ENCODE results near the gene SAE1. TPM values are rescaled to one million over a fixed set of nuclear protein-coding genes. Genes with fewer than 3 reads are reported as not detected.
"Not testable (repeated sequence)": the region's sequence is repeated elsewhere in the genome, so short reads cannot be mapped to it uniquely, and the experiment has no call there.

SAE1 gene
- total RNA-seq, 1 donor from 2014 or later, result 96.6 TPM

DNA sequence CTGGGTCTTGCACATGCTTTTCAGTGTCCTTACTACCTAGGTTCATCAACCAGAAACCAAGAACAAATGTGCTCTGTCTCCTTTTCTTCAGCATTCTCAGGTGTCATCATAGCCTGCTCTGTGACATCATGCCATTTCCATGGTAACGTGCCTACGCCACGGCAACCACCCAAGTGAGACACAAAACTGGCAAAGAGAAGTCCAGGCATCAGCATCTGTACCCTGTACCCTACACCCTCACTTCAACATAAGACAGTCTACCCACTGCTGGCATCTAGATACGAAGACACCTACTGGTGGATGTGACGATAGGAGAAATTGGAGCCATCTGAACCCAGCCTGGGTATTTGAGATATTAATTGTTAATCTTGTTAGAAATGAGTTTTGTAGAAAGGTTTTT, 30.3 kb upstream of the SAE1 start:
- no peaks in the 10 kb centered on the region for H3K9me3 Mint-ChIP-seq (ENCODE audit: unreplicated experiment)
- no peaks in the 10 kb centered on the region for H3K27me3 Mint-ChIP-seq (ENCODE audit: unreplicated experiment)
- H3K4me3 Mint-ChIP-seq (ENCODE audit: unreplicated experiment), result no peak overlapping the region
- peaks cover 43% of the 10 kb centered on the region for H3K4me1 Mint-ChIP-seq (ENCODE audit: unreplicated experiment)
- H3K27ac Mint-ChIP-seq (ENCODE audit: unreplicated experiment), result peak overlapping the region; percentile 23
- peaks cover 4% of the 10 kb centered on the region for H3K36me3 Mint-ChIP-seq (ENCODE audit: unreplicated experiment)
- no peak for DNase-seq (ENCODE audit: extremely low spot score, unreplicated experiment)
- TF ChIP-seq, protein P1, sequence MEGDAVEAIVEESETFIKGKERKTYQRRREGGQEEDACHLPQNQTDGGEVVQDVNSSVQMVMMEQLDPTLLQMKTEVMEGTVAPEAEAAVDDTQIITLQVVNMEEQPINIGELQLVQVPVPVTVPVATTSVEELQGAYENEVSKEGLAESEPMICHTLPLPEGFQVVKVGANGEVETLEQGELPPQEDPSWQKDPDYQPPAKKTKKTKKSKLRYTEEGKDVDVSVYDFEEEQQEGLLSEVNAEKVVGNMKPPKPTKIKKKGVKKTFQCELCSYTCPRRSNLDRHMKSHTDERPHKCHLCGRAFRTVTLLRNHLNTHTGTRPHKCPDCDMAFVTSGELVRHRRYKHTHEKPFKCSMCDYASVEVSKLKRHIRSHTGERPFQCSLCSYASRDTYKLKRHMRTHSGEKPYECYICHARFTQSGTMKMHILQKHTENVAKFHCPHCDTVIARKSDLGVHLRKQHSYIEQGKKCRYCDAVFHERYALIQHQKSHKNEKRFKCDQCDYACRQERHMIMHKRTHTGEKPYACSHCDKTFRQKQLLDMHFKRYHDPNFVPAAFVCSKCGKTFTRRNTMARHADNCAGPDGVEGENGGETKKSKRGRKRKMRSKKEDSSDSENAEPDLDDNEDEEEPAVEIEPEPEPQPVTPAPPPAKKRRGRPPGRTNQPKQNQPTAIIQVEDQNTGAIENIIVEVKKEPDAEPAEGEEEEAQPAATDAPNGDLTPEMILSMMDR (IDR thresholded peaks at IDR 0.05), result no peak

GRCh38 chr19:47101116-47101515, 29.5 kb upstream of the SAE1 start:
- not testable (repeated sequence) for H3K36me3 Mint-ChIP-seq (ENCODE audit: unreplicated experiment); H3K27ac Mint-ChIP-seq (ENCODE audit: unreplicated experiment); DNase-seq (ENCODE audit: extremely low spot score, unreplicated experiment); H3K27me3 Mint-ChIP-seq (ENCODE audit: unreplicated experiment); H3K4me3 Mint-ChIP-seq (ENCODE audit: unreplicated experiment); H3K9me3 Mint-ChIP-seq (ENCODE audit: unreplicated experiment)
- peaks cover 35% of the 10 kb centered on the region for H3K4me1 Mint-ChIP-seq (ENCODE audit: unreplicated experiment)

GRCh38 chr19:47102346-47103060, 28.1 kb upstream of the SAE1 start:
- no peaks in the 10 kb centered on the region for H3K9me3 Mint-ChIP-seq (ENCODE audit: unreplicated experiment)
- H3K27ac Mint-ChIP-seq (ENCODE audit: unreplicated experiment), result peak overlapping the region; percentile 80

DNA sequence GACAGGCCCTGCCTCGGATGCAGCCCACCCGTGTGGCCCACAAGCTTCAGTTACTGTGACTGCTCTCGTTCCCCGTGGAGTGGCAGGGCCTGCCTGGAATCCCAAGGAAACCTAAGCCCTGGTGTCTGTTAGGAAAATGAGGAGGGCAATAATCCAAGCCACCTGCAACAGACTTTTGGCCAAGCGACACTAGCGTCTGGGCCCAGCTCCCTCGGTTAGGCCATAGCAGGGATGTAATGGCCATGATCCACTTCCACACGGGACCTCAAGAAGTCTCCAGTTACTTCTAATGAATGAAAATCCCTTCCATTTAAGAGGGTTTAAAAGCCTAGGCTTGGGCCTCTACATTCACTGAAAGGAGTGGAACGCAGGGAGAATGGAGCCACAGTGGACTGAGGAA, 26.0 kb upstream of the SAE1 start:
- no peaks in the 10 kb centered on the region for H3K9me3 Mint-ChIP-seq (ENCODE audit: unreplicated experiment)
- no peak overlapping the region for H3K4me3 Mint-ChIP-seq (ENCODE audit: unreplicated experiment)
- peaks cover 53% of the 10 kb centered on the region for H3K4me1 Mint-ChIP-seq (ENCODE audit: unreplicated experiment)
- H3K27me3 Mint-ChIP-seq (ENCODE audit: unreplicated experiment), result no peaks in the 10 kb centered on the region
- DNase-seq (ENCODE audit: extremely low spot score, unreplicated experiment), result no peak
- peaks cover 11% of the 10 kb centered on the region for H3K36me3 Mint-ChIP-seq (ENCODE audit: unreplicated experiment)
- H3K27ac Mint-ChIP-seq (ENCODE audit: unreplicated experiment), result no peak overlapping the region
- TF ChIP-seq, protein P1 (IDR thresholded peaks at IDR 0.05), result no peak

More at GRCh38 chr19:47102346-47103060, 28.1 kb upstream of the SAE1 start:
- Mint-ChIP-seq H3K27me3 (ENCODE audit: unreplicated experiment) (no peaks in the 10 kb centered on the region), H3K36me3 (ENCODE audit: unreplicated experiment) (peaks cover 6% of the 10 kb centered on the region), H3K4me1 (ENCODE audit: unreplicated experiment) (peaks cover 37% of the 10 kb centered on the region), H3K4me3 (ENCODE audit: unreplicated experiment) (no peak overlapping the region)
- TF ChIP-seq, protein P1 (IDR thresholded peaks at IDR 0.05), result no peak
- no peak for DNase-seq (ENCODE audit: extremely low spot score, unreplicated experiment)

GRCh38 chr19:47105874-47106273, 24.8 kb upstream of the SAE1 start:
- TF ChIP-seq, protein P1 (IDR thresholded peaks at IDR 0.05), result no peak
- Mint-ChIP-seq H3K9me3 (ENCODE audit: unreplicated experiment) (no peaks in the 10 kb centered on the region), H3K4me1 (ENCODE audit: unreplicated experiment) (peaks cover 57% of the 10 kb centered on the region), H3K4me3 (ENCODE audit: unreplicated experiment) (no peak overlapping the region), H3K36me3 (ENCODE audit: unreplicated experiment) (peaks cover 15% of the 10 kb centered on the region), H3K27me3 (ENCODE audit: unreplicated experiment) (no peaks in the 10 kb centered on the region), H3K27ac (ENCODE audit: unreplicated experiment) (no peak overlapping the region)
- no peak for DNase-seq (ENCODE audit: extremely low spot score, unreplicated experiment)
